Endothelial cell of umbilical vein (primary cell): ENCODE data around the gene SNORC.

Source experiments
- CTCF ChIP-seq, 2 donors: IDR thresholded peaks; 1 replicate in 1 of 2; 2 replicates in 1 of 2; pipeline ENCODE4 v1.5.1; 2011; ENCODE audit warnings: low read length in 2 of 2, mild to moderate bottlenecking in 2 of 2, moderate library complexity in 2 of 2, control low read depth in 1 of 2, inconsistent platforms in 1 of 2, low read depth in 1 of 2; ENCODE audit not compliant: insufficient read depth in 1 of 2; ENCODE audit errors: extremely low read depth in 1 of 2
- GATA2 ChIP-seq: IDR thresholded peaks from 2 replicates; pipeline ENCODE4 v1.7.0; 2011; ENCODE audit warnings: low read depth, mild to moderate bottlenecking, moderate library complexity, mixed read lengths, low read length; ENCODE audit not compliant: insufficient read length, insufficient read depth
- POLR2AphosphoS5 ChIP-seq: IDR thresholded peaks from 2 replicates; pipeline ENCODE4 v1.6.1; 2012; ENCODE audit warnings: low read depth, mild to moderate bottlenecking, control low read depth, low read length, moderate library complexity; ENCODE audit not compliant: insufficient read depth

DNA sequence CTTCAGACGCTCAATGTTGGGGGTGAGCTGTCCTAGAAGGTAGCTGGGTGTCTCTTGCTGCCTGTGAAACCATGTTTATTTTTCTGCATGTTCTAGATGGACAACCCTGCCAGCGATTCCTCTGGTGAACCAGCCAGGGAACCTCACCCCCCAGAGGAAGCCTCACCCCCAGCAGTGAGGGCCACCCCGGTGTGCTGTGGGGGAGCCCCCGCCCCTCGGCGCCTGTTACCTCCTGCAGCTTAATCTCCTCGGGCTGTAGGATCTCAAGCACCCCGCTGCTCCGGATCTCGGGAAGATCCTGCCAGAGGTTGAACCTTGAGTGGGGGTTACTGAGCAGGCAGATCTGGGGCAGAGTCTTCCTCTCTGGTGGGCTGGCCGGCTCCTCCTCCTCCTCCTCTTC lies 50.0 kb downstream of the SNORC start:
- no peak for TF ChIP-seq CTCF (IDR thresholded peaks at IDR 0.05; ENCODE audit: extremely low read depth in 1 of 2, insufficient read depth in 1 of 2, low read depth in 1 of 2, low read length in 2 of 2)
- TF ChIP-seq GATA2: no peak
- no peak for TF ChIP-seq POLR2AphosphoS5
